HUDEP-2 (cell line): ENCODE data around the gene KIAA1210.

Experiments used
- DNase-seq, 76 experiments: peaks; one replicate each; lab custom pipeline; 2025; ENCODE audit not compliant: unreplicated experiment in 76 of 76; lab: John Stamatoyannopoulos, UW

KIAA1210 gene

GRCh38 chrX:119127650-119128049 lies at the start of gene KIAA1210:
KIAA1210 (minus strand) TSS chrX:119127812; CDS start chrX:119123642, 4,170 bp downstream.
- DNase-seq, result no peak

GRCh38 chrX:119177278-119177677 lies 49.7 kb upstream of the KIAA1210 start:
- no peak for DNase-seq

- DNase-seq, result no peak
Observed at GRCh38 chrX:119174900-119175299, 47.3 kb upstream of the KIAA1210 start.

- no peak for DNase-seq
Observed at GRCh38 chrX:119168104-119168503, 40.5 kb upstream of the KIAA1210 start.

GRCh38 chrX:119158226-119158625 lies 30.6 kb upstream of the KIAA1210 start:
- no peak for DNase-seq

GRCh38 chrX:119156241-119156640 lies 28.6 kb upstream of the KIAA1210 start:
- DNase-seq, result no peak

GRCh38 chrX:119155416-119156035 lies 27.9 kb upstream of the KIAA1210 start:
- DNase-seq, result no peak

- DNase-seq, result no peak
Observed at GRCh38 chrX:119151051-119151380, 23.4 kb upstream of the KIAA1210 start.

GRCh38 chrX:119150163-119151050 lies 22.8 kb upstream of the KIAA1210 start:
- DNase-seq, result no peak

GRCh38 chrX:119147486-119147885 lies 19.9 kb upstream of the KIAA1210 start:
- no peak for DNase-seq

- DNase-seq, result peak in 8 of 76 experiments; percentile 0 to 19 (median 0)
Observed at GRCh38 chrX:119145241-119145653, 17.6 kb upstream of the KIAA1210 start.

- DNase-seq, result no peak
Observed at GRCh38 chrX:119134466-119134865, 6.9 kb upstream of the KIAA1210 start.

- no peak for DNase-seq
Observed at GRCh38 chrX:119132961-119133360, 5.3 kb upstream of the KIAA1210 start.

- no peak for DNase-seq
Observed at GRCh38 chrX:119132316-119132715, 4.7 kb upstream of the KIAA1210 start.

GRCh38 chrX:119130911-119131310 lies 3.3 kb upstream of the KIAA1210 start:
- no peak for DNase-seq

- no peak for DNase-seq
Observed at GRCh38 chrX:119121341-119121740, 6.3 kb downstream of the KIAA1210 start.

- DNase-seq, result peak in 22 of 76 experiments; percentile 0 to 27 (median 1)
Observed at GRCh38 chrX:119118780-119119395, 8.7 kb downstream of the KIAA1210 start.

GRCh38 chrX:119107206-119107605 lies 20.4 kb downstream of the KIAA1210 start:
- DNase-seq, result no peak

- no peak for DNase-seq
Observed at GRCh38 chrX:119105826-119106225, 21.8 kb downstream of the KIAA1210 start.

GRCh38 chrX:119101168-119101567 lies 26.4 kb downstream of the KIAA1210 start:
- no peak for DNase-seq

- DNase-seq, result no peak
Observed at GRCh38 chrX:119095936-119096335, 31.7 kb downstream of the KIAA1210 start.

- peak in 1 of 76 experiments; percentile 0 for DNase-seq
Observed at GRCh38 chrX:119094819-119095218, 32.8 kb downstream of the KIAA1210 start.
